ENCODE measurements around the gene CRB2.

DNA sequence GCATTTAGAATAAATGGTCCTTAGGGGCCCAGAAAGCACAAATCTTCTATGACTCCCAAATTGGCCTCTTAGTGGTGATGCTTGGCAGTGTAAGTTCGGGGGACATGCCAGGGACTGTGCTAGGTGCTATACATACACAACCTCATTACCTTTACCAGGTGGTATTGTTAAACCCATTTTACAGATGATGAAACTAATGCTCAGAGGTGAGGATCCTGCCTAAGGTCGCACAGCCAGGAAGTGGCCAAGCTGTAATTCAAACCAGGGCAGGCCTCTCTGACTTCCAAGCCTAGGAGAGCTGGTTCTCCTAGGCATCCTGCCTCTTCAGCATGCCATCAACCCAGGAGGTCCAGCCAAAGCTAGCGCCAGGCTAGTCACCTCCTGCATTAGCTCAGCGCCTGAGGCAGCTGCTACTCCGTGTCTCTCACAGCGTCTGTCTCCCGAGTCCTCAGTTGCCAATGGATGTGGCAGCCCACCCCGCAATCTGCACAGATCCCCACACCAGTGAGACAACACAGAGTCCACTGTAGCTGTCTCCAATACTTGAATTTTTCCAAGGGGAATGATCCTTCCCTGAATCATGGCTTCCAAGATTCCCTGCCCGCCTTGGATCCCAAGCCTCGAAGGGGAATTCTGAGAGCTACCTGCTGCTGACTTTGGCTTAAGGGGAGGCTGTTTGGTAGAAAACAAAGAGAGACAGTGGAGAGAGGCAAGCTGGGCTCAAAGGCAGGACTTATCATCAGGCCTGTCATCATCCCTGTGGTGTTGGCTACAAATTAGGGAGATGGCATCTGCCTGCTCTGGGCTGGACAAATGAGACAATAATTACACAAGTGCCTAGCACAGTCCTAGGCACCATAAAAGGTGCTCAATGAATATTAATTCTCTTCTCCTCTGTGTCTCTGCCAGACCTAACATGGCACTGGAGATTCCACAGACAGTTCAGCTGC, 52.6 kb downstream of the CRB2 start:
- TF ChIP-seq CTCF (conservative IDR thresholded peaks at IDR 0.05 in 1 of 2, IDR thresholded peaks at IDR 0.05 in 1 of 2; ENCODE audit: low read depth in 1 of 2, low read length in 2 of 2) (no peak), EZH2 (IDR thresholded peaks at IDR 0.05; ENCODE audit: low read length, missing control alignments) (no peak)

All from fibroblast of lung (primary cell).